ENCODE data around the gene NUDT3.

The NUDT3 gene

DNA sequence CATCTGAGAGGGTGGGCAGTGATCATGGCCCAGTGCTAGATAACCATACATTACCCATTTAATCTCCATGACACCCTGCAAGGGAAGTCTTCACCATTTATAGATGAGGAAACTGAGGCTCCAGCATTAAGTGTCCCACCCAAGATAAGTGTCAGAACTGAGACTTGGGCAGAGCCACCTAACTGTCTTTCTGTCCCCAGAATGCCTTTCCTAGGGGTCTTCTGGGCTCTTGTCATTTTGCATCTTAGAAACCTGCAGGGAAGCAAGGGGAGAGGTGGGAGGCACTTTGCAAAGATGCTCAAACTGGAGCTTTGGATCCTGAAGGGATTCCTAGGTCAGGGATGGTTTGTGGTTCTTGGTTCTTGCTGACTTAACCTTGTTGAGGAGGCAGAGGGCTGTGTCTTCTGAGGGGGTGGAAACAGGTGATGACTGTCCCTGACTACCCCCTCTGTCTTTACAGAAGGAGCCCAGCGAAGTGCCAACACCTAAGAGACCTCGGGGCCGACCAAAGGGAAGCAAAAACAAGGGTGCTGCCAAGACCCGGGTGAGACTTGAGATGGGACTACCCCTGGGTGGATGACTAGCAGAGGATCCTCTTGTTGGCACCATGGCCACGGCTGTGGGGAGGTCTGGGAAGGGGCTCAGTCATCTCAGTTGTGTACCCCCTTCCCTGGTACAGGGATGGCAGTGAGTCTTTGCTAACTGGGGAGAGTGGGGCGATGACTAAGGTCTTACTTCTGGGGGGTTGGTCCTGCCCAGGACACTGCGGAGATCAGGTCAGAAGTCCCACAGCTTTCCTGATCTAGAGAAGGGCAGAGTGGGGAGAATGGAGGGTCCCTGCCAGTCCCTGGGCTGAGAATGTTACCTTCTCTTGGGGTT is 150.0 kb downstream of the NUDT3 start:
- in situ Hi-C loops (cut with MboI; ENCODE audit: low sequenced_read_pairs) = no loop called here

DNA sequence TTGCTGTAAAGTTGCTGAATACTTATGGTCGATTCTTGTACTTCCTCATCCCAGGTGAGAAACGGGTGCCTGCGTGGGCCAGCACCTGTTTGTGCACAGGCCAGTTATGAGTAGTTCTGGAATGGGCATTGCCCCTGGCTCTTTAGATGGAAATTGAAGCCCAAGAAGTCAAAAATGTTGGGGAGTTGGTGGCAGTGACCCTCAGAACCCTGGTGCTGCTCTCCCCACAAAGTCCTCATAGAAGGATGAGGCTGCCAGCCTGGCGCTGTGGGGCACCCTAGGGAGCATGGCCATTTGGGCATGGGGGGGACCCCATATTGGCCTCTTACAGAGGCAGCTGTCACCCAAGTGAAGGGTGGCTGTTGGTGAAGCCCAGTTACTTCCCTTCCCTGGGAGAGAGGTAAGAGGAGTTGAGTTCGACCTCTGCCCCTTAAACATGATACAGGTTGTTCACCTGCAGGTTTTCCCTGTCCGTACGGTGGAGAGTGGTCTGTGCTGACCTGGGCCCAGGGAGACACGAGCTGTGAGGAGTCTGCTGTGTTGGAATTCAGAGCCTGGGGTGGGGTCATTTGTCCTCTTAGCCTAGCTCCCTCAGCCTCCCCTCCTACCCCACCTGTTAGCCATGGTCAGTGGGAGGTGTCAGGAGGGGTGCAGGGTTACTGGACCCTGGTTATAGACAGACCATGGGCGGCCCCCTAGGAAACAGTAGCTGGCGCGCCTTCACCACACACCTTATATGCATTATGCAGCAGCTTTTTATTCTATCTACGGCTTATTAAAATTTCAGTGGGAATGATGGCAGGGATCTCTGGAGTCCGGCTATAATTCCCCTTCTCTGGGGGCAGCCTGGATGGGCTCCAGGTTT is 150.9 kb downstream of the NUDT3 start:
- in situ Hi-C loops (cut with MboI; ENCODE audit: low sequenced_read_pairs) = no loop called here

DNA sequence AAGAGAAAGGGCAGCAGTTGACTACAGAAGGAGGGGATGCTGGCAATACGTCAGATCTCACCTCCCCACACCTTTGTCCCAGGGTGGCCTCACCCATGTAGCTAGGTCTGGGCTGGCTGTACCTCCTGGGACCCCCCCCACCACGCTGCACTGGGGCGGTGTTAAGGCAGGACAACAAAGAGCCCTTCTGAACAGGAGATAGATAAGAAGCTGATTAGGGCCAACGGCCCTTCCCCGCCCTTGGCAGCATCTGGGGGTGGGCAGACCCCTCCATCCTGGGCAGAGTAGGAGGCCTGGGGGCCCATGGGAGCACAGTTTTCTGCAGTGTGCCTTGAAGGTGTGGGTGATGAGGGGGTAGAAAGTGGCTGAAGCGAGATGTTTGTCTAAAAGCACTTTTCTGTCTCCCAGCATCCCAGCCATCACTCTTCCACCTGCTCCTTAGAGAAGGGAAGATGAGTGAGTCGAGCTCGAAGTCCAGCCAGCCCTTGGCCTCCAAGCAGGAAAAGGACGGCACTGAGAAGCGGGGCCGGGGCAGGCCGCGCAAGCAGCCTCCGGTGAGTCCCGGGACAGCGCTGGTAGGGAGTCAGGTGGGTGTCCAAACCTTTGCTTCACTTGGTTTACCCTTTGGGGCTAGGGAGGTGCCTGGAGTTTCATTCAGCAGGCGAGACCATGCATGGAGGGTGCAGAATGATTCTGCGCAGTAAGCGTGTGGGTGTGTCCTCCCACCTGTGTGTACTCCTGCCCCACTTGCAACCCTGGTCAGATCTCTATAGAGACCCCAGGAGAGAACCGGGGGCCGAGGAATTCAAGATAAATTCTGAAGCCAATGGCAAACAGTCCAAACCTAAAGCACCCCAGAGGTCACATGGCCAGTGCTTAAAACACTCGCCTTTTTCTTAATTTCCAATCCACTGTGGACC is 151.9 kb downstream of the NUDT3 start:
- in situ Hi-C loops (cut with MboI; ENCODE audit: low sequenced_read_pairs) = no loop called here

DNA sequence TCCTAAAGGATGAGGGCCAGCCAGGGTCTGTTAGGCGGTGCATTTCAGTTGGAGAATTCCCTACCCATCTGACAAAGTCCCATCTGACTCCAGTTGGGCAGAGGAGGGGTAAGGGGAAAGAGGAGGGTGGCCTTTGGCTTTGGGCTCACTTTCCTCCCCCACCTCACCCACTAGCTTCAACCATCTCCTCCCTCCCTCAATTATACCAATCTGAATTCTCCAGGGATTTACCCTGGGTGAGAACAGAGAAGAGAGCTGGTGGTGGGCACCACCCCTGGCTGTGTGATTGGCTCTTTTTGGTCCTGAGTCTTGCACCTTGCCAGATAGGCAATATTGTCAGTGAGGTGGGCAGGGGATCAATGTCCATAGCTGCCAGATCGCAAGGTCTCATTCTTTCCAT is 152.6 kb downstream of the NUDT3 start:
- in situ Hi-C loops (cut with MboI; ENCODE audit: low sequenced_read_pairs) = no loop called here

DNA sequence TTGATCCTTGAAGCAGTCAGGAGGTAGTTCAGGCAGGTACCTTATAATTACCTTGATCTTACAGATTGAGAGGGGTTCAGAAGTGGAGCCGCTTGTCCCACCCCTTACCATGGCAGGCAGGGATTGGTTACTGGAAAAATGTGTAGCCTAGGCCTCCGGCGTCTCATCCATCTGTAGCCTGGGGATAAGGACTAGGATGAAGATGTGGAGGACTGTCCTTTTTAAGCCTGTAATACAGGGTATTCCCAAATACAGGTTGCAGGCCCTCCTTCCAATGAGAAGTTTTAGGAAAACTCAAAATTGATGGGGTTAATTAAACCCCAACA is 153.0 kb downstream of the NUDT3 start:
- in situ Hi-C loops (cut with MboI; ENCODE audit: low sequenced_read_pairs) = no loop called here

DNA sequence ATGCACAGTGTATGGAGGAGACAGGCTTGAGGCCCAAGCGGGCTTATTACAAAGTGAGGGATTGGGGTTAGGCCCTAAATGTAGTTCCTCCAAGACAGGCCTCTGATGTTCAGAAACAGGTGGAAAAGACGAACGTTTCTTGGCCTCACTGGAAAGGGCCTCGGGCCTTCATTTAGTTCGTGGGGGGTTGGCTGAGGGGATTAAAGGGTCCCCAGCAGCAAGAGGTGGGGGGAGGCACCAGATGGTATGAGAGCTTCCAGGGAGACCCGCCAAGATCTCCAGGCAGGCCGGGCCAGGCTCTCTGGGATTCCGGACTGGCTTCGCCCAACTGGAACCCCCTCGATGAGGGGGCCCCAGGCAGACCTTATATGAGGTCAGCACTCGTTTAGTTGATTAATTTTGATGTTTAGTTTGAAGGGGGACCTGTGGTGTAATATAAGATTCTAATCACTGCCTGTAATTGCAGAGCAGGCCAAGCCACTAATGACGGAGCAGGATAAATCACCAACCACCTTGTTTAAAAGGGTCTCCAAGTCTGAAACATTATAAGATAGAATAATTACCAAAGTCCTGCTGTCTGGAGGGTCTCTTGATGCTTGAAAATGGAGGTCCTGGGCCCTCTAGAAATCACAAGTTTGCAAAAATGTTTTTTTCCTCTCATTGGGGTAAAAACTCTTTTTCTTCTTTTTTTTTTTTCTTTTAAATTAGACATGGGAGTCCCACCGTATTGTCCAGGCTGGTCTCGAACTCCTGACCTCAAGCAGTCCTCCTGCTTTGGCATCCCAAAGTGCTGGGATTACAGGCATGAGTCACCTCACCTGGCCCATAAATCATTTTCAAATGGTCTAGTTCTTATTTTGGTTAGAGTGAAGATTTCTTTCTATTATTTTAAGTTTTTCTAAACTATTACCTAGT is 153.6 kb downstream of the NUDT3 start:
- in situ Hi-C loops (cut with MboI; ENCODE audit: low sequenced_read_pairs) = no loop called here

DNA sequence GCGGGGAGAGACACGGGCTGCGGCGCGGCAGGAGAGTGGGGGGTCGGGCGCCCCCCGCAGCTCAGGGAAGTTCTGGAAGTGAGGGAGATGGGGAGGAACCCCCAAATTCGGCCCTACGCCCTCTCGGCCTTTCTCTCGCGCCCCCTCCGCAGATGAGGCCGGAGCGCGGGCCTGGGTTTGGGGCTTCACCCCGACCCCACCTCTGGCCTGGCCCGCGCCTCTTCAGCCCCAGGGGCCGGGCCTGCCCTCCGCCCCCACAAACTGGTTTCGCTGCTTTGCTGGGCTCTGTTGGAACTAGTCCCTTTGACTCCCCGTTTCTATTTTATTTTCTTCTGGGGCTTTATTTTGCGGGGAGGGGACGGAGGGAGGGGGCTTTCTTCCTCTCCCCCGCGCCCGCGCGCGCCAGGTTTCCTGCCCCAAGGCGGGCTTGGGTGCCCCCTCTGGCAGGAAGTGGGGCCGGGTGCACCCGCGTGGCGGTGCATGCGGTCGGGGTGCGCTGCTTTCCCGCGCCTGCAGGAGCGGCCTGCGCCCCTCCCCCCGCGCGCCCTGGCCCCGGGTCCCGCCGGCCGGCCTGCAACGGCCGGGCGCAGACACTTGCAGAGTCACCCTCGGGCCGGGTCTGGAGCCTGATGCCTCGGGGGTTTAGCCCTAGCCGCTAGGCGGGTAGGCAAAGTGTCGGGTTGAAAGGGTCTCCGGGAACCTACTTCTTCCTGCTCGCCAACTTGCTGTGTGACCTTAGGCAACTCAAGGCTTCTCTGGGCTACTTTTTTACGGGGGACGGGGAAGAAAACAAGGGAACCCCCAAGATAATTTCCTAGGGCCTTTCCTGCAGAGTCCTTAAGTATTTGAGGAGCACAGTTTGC is 154.5 kb downstream of the NUDT3 start:
- in situ Hi-C loops (cut with MboI; ENCODE audit: low sequenced_read_pairs) = no loop called here

DNA sequence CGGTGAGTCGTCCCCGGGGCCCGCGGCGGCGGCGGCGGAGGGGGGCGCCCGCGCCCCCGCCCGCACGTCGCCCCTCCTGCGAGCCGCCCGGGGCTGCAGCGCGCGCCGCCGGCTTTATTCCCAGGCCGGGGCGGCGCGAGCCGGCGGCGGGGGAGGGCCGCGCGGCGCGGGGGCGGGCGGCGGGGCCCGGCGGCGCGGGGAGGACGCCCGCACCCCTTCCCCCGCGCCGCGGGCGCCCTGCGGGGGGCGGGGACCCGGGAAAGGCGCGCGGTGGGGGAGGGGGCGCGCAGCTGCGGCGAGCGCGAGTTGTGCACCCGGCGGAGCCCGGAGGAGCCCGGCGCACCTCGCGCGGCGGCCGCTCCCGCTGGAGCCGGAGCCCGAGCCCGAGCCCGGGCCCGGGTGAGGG is 155.2 kb downstream of the NUDT3 start:
- in situ Hi-C loops (cut with MboI; ENCODE audit: low sequenced_read_pairs) = no loop called here

DNA sequence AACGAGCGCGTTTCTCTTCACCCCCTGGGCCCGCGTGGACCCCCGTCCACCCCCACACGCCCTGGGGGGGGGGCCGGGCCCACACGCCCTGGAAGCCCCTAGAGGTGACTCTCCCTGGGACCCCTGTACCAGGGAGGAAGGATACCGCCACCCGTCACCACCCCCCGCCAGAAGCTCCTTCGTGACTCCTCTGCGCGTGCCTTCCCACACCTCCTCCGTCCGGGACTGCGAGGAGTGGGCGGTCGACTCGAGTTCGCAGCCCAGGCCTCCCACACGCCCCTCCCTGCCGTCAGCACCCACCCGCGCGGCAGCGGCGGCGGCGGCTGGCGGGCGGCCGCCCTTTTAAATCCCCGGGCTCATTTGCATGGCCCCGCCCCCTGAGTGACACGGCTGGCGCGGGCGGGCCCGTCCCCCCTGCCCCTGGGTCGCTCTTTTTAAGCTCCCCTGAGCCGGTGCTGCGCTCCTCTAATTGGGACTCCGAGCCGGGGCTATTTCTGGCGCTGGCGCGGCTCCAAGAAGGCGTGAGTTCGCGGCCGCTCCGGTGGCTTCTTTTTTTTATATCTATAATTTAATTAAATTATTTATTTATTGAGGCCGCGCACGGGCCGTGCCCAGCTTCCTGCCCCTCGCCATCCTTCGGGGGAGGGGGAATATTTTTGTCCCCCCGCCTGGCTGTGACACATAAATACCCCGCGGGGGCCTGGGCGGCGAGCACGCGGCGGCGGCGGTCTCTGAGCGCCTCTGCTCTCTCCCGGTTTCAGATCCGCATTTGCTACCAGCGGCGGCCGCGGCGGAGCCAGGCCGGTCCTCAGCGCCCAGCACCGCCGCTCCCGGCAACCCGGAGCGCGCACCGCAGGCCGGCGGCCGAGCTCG is 155.8 kb downstream of the NUDT3 start, which contains the start of gene HMGA1:
Gene HMGA1 (plus strand): TSS at position 431 of the 873 bp plus-strand sequence. CDS start 3,908 bp downstream, outside the sequence.
- in situ Hi-C loops (cut with MboI; ENCODE audit: low sequenced_read_pairs) = no loop called here

DNA sequence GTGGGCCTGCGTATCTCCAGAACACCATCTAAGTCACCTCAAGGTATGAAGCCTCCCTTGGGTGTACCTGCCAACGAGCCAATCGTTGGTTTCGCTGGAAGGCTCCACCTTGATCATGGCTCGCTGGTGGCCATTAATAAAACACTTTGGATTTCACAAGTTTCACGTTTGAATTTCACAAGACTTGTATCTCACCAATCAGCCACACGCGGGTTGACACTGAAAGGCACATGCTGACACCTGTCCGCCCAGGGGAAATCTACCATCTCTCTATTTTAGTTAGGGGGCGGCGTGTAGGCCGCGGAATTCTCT is 156.4 kb downstream of the NUDT3 start:
- in situ Hi-C loops (cut with MboI; ENCODE audit: low sequenced_read_pairs) = no loop called here

DNA sequence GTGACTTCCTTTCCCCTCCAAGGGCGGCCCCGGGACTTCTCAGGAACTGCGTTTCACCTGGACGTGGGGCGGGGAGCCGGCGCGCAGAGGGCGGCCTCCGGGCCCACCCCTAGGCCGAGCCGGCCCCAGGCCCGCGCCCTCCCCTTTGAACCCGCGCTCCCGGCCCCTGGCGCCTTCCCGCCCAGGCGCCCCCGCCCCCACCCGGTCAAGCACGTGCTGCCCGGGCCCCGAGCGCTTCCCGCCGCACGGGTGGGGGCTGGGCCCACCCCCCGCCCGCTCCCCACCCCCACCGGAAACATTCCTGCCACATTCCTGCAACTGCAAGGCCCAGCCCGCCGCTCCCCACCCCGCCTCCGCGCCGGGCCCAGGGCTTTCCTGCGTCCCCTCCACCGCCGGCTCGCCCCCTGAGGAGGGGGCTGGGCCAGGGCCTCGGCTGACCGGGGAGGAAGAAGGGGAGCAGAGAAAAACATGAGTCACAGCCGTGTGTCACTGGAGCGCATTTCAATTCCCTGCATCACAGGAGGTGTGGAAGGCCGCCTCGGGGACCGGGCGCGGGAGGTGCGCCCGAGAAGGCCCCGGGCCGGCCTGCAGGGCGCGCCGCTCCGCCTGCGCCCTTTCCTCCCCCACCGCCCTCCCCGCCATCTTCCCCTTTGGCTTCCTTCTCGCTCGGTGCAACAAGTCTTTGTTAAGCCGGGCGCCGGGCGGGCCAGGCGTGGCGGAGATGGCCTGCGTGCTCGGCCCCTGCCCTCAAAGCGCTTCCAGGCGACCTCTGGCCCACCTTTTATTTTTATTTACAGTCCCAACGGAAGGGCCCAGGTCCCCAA is 156.9 kb downstream of the NUDT3 start:
- in situ Hi-C loops (cut with MboI; ENCODE audit: low sequenced_read_pairs) = no loop called here

DNA sequence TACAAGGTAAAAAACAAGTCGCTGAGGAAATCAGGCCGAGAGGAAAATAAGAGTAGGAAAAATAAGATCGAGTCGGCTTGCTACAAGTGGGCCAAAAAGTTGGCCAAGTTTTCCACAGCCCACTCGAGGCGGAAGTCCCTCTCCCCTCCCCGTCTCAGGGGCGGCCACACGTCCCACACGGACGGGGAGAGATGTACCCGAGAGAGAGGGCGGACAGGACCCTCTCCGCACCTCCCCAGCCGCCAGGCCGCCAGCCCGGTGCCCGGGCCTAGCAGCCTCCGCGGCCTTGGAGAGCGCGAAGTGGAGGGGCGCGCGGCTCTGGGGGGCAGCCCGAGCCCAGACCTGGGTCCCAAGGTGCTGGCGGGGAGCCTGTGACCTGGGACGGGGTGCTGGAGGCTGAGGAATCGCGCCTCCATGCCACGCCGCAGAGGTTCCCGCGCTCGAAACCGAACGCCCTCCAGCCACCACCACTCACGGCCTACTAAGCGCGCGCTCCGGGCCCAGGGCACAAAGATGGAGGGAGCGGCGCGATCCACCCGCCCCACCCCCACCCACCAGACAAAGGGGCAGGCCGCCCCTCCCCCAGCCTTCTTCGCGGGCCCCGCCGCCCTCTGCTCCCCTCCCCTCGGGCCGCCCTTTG is 157.7 kb downstream of the NUDT3 start:
- in situ Hi-C loops (cut with MboI; ENCODE audit: low sequenced_read_pairs) = no loop called here

DNA sequence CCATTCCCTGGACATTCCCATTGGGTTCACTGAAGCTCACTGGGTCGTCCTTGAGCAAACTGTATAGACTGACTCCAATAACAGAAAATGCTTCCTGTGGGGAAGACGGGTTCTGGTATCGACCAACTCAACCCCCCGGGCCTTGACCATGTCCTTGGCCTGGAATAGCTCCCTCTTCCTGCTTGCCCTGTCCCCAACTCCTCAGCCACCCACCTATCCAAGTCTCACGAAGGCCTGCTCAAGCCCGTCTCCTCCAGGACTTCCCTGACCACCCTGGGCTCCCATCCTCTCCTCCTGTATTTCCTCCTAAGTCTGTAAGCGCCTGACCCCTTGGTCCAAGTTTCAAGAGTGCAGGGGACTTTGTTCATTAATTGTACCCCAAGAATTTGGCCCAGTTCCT is 158.6 kb downstream of the NUDT3 start:
- in situ Hi-C loops (cut with MboI; ENCODE audit: low sequenced_read_pairs) = no loop called here

DNA sequence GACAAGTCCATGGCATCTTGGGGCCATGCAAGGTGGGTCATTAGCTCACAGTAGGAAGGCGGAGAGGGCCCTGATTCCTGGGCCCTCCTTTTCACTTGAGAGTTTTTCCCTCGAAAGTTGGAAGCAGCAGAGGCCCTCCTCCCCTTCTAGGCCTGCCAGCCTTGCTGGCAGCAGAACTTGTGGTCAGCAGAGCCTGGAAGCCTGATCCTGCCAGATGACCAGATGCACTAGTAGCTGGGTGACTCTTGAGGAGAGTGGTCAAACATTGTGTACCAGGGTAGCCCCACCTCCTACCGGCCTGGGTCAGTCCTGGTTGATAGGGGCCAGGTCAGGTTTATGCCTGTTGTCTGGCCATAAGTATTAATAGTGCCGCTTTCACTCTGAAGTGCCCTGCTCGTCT is 159.6 kb downstream of the NUDT3 start:
- in situ Hi-C loops (cut with MboI; ENCODE audit: low sequenced_read_pairs) = no loop called here

DNA sequence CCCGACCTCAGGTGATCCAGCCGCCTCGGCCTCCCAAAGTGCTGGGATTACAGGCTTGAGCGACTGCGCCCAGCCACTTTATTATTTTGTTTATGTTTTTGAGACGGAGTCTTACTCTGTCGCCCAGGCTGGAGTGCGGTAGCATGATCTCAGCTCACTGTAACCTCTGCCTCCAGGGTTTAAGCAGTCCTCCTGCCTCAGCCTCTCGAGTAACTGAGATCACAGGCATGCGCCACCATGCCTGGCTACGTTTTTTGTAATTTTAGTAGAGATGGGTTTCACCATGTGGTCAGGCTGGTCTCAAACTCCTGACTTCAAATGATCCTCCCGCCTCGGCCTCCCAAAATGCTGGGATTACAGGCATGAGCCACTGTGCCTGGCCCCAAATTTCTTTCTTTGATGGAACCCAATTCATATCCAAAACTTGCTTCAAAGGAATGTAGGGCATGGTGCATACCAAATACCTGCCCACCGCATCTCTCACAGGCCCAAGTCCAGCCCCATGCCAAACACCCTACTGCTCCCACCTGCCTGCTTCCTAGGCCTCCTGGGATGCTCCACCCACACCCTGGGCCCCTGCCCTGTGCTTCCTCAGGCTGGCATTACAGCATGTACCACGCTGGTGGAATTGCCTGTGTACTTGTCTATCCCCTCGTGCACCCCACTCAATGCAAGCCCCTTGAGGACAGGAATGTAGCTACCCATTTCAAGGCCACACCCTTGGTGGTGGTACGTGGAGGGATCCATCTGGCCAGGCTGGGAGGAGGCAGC is 160.7 kb downstream of the NUDT3 start:
- in situ Hi-C loops (cut with MboI; ENCODE audit: low sequenced_read_pairs) = no loop called here

Data from hTERT RPE-1 (cell line).